NCI-H526 treated with DMSO at 0.1 percent for 48 hours (cell line): ENCODE measurements around the gene POLR2J3.
"Not testable (repeated sequence)": the region's sequence is repeated elsewhere in the genome, so short reads cannot be mapped to it uniquely, and the experiment has no call there.

ENCODE experiments used
- DNase-seq: peaks from one replicate; lab custom pipeline; 2025; lab: John Stamatoyannopoulos, UW

POLR2J3 gene

DNA sequence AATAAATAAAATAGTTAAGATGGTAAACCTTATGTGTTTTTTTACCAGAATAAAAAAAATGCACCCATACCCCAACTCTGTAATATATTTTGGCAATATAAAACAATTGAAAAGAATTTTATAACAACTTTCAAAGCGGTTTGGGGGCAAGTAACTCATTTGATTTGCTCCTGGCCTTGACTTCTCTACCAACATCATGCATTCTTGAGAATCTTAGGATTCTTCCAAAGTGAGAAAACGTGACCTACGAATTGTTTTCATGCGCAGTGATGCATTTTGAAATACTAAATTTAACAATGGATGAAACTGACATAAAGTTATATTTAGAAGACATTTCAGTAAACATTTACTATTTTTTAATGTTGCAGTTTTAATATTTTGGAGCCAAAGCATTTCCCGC lies 51.6 kb downstream of the POLR2J3 start:
- not testable (repeated sequence) for DNase-seq

GRCh38 chr7:102517550-102518147 lies 54.7 kb downstream of the POLR2J3 start, which contains the start of gene RASA4B:
TSS of gene RASA4B (minus strand) at chr7:102517777. CDS start at chr7:102517710, 67 bp downstream.
- DNase-seq: not testable (repeated sequence)
